Chondrocyte (in vitro differentiated cells): ENCODE data around the gene KCNK7. TPM values are rescaled to one million over a fixed set of nuclear protein-coding genes. Genes with fewer than 3 reads are reported as not detected.
A peak's percentile ranks its signal among the peaks of the same experiment; 100 is the strongest.

Experiments
- DNase-seq: peaks from one replicate; pipeline ENCODE4 v3.0.0; 2021; ENCODE audit warnings: mixed read lengths, low spot score
- H3K27ac Mint-ChIP-seq: one replicate; pipeline ENCODE4 v1.8.0; 2021; ENCODE audit warnings: mild to moderate bottlenecking, moderate library complexity, mixed read lengths; ENCODE audit not compliant: unreplicated experiment
- H3K27me3 Mint-ChIP-seq: 2 replicates; pipeline ENCODE4 v1.8.0; 2021; ENCODE audit warnings: low read depth, mixed read lengths
- H3K36me3 Mint-ChIP-seq: 2 replicates; pipeline ENCODE4 v1.8.0; 2021; ENCODE audit warnings: low read depth, mixed read lengths
- H3K4me1 Mint-ChIP-seq: 2 replicates; pipeline ENCODE4 v1.8.0; 2021; ENCODE audit warnings: low read depth, mild to moderate bottlenecking, mixed read lengths
- H3K4me3 Mint-ChIP-seq: one replicate; pipeline ENCODE4 v1.8.0; 2021; ENCODE audit warnings: mild to moderate bottlenecking, moderate library complexity, mixed read lengths; ENCODE audit not compliant: unreplicated experiment
- H3K9me3 Mint-ChIP-seq: 2 replicates; pipeline ENCODE4 v1.8.0; 2021; ENCODE audit warnings: low read depth, mixed read lengths
- total RNA-seq: library from RNA; stranded (reverse); gene quantifications from 3 replicates; pipeline ENCODE4 v1.2.1, GENCODE V29; 2021
- TF ChIP-seq, protein P1 (sequence below): fragments of 200-600 bp; sonication (generic); IDR thresholded peaks from 2 replicates; pipeline ENCODE4 v1.5.0; 2021; ENCODE audit warnings: antibody characterized with exemption, mild to moderate bottlenecking, moderate library complexity

The KCNK7 gene
- total RNA-seq, 1 donor from 2014 or later: 0.22 TPM

DNA sequence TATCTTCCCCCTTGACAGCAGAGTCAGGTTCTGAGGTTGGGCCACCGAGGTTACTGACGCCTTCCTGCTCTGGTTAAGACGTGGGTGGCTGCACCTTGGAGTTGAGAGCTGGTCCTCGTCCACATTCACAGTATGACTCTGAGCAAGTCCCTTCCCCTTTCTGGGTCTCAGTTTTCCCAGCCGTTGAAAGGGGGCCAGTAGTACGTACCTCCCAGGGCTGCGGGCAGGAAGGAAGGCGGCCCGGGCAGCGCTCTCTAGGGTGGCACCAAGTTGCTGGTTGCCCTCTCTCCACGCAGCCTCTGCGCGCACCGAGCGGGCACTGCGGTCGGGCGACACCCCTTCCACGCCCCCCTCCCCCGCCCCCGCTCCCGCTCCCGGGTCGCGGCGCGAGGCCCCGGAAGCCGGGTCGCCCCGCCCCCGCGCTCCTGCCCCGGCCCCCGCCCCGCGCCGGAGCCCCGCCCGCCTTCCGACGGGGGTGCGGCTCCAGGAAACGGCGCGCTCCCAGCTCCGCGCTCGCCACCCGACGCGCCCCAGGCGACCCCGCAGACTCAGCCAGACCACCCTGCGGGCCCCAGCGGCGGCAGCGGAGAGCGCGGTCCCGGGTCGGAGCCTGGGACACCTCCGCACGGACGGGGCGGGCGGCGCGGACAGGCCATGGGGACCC, 19.9 kb downstream of the KCNK7 start, which contains the start of gene EHBP1L1:
TSS of gene EHBP1L1 (plus strand) at position 486 of the 664 bp plus-strand sequence. CDS start 250 bp downstream, outside the sequence.
- no peak for DNase-seq
- Mint-ChIP-seq H3K27ac (peak within 1 kb of the TSS; percentile 91), H3K4me3 (peak within 1 kb of the TSS; percentile 83)

DNA sequence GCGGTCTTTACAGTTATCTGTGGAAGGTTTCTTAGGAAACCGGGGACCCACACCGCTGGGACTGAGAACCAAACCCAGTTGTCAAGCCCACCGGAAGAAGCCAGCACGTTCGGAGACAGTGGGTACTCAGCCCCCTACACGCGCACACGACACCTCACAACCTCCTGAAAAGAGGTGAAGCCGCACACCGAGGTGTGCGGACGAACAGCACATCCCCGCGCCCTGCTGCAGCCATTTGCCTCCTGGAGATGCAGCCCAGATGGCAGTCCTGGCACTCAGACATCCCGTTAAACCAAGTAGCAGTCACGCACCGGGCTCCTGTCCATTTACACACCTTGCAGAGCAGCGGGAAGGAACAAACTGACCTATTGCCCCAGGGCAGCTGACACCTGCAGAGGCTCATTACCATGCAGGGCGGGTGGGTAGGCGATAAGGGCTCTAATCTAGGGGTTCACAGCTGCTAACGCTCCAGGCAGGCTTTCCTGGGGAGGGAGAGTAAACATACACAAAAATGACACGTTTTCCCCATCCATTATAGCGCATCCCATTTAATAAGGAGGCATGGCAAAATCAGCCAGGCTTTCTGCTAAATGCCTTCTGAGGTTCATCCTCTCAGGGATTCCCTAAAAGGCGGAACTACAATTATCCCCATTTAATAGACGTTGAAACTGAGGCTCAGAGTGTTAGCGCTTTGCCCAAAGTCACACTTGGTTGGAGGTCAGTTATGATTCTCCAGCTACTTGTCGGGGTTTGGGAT, 20.6 kb downstream of the KCNK7 start:
- DNase-seq: no peak

More for the DNA sequence above, 19.9 kb downstream of the KCNK7 start, which contains the start of gene EHBP1L1:
- TF ChIP-seq, protein P1, sequence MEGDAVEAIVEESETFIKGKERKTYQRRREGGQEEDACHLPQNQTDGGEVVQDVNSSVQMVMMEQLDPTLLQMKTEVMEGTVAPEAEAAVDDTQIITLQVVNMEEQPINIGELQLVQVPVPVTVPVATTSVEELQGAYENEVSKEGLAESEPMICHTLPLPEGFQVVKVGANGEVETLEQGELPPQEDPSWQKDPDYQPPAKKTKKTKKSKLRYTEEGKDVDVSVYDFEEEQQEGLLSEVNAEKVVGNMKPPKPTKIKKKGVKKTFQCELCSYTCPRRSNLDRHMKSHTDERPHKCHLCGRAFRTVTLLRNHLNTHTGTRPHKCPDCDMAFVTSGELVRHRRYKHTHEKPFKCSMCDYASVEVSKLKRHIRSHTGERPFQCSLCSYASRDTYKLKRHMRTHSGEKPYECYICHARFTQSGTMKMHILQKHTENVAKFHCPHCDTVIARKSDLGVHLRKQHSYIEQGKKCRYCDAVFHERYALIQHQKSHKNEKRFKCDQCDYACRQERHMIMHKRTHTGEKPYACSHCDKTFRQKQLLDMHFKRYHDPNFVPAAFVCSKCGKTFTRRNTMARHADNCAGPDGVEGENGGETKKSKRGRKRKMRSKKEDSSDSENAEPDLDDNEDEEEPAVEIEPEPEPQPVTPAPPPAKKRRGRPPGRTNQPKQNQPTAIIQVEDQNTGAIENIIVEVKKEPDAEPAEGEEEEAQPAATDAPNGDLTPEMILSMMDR: no peak
- no peaks in the 10 kb centered on the region for H3K27me3 Mint-ChIP-seq
- H3K36me3 Mint-ChIP-seq: peaks cover 9% of the 10 kb centered on the region
- no peaks in the 10 kb centered on the region for H3K9me3 Mint-ChIP-seq
- peaks cover 61% of the 10 kb centered on the region for H3K4me1 Mint-ChIP-seq

DNA sequence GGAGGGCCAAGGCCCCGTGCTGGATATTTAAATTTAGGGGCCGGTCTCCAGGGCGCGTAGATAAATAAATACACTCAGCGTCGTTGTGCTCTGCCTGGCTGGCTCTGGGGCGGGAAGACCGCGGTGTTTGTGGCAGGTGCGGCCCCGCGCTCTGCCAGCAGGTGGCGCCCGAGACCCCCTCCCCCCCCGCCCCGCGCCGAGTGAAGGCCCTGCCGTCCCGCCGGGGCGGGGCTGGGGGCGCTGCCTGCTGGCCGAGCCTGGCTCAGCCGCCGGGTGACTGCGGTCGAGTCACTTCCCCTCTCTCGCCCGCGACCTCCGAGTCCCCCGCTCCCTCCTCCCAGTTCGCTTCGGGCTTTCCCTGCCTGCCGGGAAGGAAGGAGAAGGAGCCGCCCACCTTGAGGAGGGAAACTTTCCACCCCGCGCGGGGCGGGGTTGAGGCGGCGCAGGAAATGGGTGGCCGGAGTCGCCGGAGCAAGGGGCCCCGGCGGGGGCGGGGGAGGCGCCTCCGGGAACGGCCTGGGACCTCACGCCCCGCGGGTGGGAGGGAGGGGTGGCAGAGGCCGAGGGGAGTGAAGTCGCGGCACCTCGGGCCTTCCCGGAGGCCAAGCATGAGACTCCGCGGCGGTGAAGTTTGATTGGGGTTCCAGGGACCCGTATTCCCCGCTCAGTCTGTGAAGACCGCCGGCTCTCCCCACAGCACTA, 21.3 kb downstream of the KCNK7 start:
- Mint-ChIP-seq H3K36me3 (peaks cover 4% of the 10 kb centered on the region), H3K27ac (peak overlapping the region; percentile 91), H3K4me3 (peak overlapping the region; percentile 74), H3K4me1 (peaks cover 71% of the 10 kb centered on the region), H3K9me3 (no peaks in the 10 kb centered on the region), H3K27me3 (no peaks in the 10 kb centered on the region)
- TF ChIP-seq, protein P1: peak; percentile 97
- no peak for DNase-seq

More for the DNA sequence above, 20.6 kb downstream of the KCNK7 start:
- peaks cover 65% of the 10 kb centered on the region for H3K4me1 Mint-ChIP-seq
- H3K36me3 Mint-ChIP-seq: peaks cover 8% of the 10 kb centered on the region
- peak overlapping the region; percentile 68 for H3K4me3 Mint-ChIP-seq
- H3K9me3 Mint-ChIP-seq: no peaks in the 10 kb centered on the region
- H3K27me3 Mint-ChIP-seq: no peaks in the 10 kb centered on the region
- peak overlapping the region; percentile 91 for H3K27ac Mint-ChIP-seq
- TF ChIP-seq, protein P1: no peak

DNA sequence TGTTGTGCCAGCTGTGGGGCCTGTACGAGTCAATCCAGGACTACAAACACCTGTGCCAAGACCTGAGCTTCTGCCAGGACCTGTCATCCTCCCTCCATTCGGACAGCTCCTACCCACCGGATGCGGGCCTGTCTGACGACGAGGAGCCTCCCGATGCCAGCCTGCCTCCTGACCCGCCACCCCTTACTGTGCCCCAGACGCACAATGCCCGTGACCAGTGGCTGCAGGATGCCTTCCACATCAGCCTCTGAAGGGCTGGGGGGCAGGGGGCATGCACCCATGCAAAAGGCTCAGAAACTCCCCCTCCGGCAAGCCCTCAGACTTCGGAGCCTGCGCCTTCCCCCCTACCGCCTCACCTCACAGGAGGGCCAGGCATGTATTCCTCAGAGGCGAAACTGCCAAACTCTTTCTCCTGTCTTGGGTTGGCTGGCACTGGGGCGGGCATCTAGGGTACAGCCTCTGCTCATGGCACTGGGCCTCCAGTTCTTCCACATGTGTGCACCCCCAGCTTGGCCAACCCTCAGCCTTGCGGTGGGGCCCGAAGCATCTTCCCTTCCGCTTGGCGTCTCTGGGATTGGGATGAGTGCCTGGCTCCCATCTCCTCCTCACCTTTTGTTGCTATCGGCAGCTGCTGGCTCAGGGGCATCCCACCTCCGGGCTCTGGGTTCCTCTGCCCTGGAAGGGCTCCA, 22.1 kb downstream of the KCNK7 start:
- no peak for DNase-seq
- Mint-ChIP-seq H3K9me3 (no peaks in the 10 kb centered on the region), H3K4me3 (peak overlapping the region; percentile 74), H3K4me1 (peaks cover 76% of the 10 kb centered on the region), H3K27me3 (no peaks in the 10 kb centered on the region), H3K36me3 (peaks cover 4% of the 10 kb centered on the region), H3K27ac (peak overlapping the region; percentile 87)
- TF ChIP-seq, protein P1: no peak
